ENCODE measurements around the gene SPATC1L.

Gene SPATC1L

DNA sequence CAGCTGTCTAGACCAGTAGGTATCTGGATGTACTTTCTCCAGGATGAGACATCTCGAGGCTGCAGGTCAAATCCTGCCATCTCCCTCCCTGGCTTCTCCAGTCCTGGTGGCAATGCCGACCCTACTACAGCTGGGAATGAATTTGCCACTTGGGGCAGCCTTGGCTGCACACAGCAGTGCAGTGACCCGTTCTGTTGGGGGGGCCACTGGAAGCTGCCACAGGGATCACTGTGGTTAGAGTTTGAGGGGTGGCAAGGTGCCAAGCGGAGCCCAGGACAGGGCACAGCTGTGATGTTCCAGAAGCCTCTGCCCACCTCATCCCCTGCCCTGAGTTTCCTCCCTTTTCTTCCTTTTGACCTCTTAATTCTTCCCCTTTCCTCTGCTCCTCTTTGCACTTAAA is 69.3 kb downstream of the SPATC1L start:
- H3K27ac ChIP-seq = no peak overlapping the region
- TF ChIP-seq, protein P1, sequence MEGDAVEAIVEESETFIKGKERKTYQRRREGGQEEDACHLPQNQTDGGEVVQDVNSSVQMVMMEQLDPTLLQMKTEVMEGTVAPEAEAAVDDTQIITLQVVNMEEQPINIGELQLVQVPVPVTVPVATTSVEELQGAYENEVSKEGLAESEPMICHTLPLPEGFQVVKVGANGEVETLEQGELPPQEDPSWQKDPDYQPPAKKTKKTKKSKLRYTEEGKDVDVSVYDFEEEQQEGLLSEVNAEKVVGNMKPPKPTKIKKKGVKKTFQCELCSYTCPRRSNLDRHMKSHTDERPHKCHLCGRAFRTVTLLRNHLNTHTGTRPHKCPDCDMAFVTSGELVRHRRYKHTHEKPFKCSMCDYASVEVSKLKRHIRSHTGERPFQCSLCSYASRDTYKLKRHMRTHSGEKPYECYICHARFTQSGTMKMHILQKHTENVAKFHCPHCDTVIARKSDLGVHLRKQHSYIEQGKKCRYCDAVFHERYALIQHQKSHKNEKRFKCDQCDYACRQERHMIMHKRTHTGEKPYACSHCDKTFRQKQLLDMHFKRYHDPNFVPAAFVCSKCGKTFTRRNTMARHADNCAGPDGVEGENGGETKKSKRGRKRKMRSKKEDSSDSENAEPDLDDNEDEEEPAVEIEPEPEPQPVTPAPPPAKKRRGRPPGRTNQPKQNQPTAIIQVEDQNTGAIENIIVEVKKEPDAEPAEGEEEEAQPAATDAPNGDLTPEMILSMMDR (conservative IDR thresholded peaks at IDR 0.05) = no peak

DNA sequence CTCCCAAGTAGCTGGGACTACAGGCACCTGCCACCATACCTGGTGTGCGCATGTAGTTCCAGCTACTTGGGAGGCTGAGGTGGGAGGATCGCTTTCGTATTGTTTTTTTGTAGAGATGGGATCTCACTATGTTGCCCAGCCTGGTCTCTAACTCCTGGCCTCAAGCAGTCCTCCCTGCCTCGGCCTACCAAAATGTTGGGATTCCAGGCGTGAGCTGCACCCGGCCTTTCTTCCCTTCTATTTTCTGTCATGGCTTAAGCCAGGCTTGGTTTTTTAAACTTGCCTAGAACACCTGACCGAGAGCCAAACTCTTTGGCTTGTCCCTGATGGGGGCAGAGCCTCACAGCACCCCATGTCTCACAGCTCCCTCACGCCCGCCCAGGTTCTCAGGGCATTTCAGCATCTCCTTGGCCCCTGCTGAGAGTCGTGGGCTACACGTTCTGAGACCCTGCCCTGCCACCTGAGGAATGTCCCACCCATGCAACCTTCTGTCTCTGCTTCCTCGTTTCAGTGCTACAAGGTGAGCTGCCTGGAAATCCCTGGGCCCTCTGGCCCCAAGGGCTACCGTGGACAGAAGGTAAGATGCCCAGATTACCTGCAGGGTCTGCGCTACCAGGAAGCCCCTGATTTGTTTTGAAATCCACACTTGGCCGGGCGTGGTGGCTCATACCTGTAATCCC is 70.6 kb downstream of the SPATC1L start:
- TF ChIP-seq, protein P1 (conservative IDR thresholded peaks at IDR 0.05) = no peak
- no peak overlapping the region for H3K27ac ChIP-seq

DNA sequence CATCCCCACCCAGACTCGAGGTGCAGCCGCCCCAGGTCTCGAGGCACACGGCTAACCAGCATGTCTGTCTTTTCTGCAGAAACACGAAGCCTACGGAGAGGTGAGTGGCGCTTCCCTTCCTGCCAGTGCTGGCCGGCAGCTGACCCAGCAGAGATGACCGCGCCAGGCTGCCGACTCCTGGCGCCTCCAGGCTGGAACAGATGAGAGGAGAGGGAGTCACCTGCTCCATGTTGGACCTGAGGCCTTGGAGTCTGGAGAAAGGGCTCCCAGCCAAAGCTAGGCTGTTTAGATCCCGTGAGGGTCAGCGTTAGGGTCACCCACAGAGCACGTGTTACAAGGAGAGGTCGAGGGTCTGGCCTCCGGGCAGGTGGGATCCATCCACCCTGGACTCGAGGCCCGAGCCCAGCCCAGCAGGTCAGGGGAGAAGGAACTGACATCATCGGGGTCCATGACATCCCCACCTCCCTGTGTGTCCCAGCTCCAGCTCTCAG is 71.5 kb downstream of the SPATC1L start:
- no peak overlapping the region for H3K27ac ChIP-seq
- TF ChIP-seq, protein P1 (conservative IDR thresholded peaks at IDR 0.05) = no peak

DNA sequence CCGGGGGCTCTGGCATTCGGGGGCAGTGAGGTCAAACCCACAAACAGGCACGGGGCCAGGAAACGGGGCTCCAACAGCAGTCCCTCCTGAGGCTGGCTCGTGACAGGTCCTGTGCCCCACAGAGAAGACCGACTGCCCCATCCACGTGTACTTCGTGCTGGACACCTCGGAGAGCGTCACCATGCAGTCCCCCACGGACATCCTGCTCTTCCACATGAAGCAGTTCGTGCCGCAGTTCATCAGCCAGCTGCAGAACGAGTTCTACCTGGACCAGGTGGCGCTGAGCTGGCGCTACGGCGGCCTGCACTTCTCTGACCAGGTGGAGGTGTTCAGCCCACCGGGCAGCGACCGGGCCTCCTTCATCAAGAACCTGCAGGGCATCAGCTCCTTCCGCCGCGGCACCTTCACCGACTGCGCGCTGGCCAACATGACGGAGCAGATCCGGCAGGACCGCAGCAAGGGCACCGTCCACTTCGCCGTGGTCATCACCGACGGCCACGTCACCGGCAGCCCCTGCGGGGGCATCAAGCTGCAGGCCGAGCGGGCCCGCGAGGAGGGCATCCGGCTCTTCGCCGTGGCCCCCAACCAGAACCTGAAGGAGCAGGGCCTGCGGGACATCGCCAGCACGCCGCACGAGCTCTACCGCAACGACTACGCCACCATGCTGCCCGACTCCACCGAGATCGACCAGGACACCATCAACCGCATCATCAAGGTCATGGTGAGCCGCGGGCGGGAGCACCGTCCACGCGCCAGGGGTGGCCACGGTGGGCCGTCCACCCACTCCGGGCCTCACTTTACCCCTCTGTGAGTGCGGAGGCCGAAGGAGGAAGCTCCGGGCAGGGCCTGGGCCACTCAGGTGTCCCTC is 72.2 kb downstream of the SPATC1L start:
- TF ChIP-seq, protein P1 (conservative IDR thresholded peaks at IDR 0.05) = no peak

DNA sequence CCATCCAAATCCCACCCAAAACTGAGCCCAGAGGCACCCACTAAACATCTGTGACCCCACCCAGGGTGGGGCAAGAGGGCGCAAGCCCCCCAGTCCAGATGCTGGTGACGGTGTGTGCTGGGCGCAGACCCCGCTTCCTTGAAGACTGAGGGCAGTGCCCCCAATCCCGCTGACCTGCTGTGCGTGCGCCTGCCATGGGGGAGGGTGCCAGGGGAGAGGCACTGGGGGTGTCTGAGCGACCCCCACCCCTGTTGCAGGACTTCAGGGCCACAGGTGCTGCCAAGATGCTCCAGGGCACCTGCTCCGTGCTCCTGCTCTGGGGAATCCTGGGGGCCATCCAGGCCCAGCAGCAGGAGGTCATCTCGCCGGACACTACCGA is 73.1 kb downstream of the SPATC1L start:
- H3K27ac ChIP-seq = no peak overlapping the region
- TF ChIP-seq, protein P1 (conservative IDR thresholded peaks at IDR 0.05) = no peak

More for the DNA sequence above, 72.2 kb downstream of the SPATC1L start:
- H3K27ac ChIP-seq = no peak overlapping the region
